NCI-H1417 (cell line): ENCODE measurements around the gene ELAC1.
"Not testable (repeated sequence)": the region's sequence is repeated elsewhere in the genome, so short reads cannot be mapped to it uniquely, and the experiment has no call there.

Experiments used
- DNase-seq, 3 experiments: peaks; one replicate each; lab custom pipeline; 2025; lab: John Stamatoyannopoulos, UW

The ELAC1 gene

GRCh38 chr18:50973367-50974126 is 5.7 kb downstream of the ELAC1 start:
- no peak for DNase-seq

DNA sequence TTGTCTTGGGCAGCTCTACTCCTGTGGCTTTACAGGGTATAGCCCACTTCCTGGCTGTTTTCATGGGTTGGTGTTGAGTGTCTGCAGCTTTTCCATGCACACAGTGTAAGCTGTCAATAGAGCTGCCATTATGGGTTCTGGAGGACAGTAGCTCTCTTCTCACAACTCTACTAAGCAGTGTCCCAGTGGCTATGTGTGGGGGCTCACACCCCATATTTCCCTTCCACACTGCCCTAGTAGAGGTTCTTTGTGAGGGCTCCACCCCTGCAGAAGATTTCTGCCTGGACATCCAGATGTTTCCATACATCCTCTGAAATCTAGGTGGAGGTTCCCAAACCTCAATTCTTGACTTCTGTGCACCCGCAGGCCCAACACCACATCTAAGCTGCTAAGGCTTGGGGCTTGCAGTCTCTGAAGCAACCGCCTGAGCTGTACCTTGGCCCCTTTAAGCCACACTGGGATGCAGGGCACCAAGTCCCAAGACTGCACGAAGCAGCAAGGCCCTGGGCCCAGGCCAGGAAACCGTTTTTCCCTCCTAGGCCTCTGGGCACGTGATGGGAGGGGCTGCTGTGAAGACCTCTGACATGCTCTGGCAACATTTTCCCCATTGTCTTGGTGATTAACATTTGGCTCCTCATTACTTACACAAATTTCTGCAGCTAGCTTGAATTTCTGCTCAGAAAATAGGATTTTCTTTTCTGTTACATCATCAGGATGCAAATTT is 9.4 kb downstream of the ELAC1 start:
- DNase-seq: no peak

- no peak for DNase-seq
Measured at GRCh38 chr18:50981381-50981780, 13.5 kb downstream of the ELAC1 start.

DNA sequence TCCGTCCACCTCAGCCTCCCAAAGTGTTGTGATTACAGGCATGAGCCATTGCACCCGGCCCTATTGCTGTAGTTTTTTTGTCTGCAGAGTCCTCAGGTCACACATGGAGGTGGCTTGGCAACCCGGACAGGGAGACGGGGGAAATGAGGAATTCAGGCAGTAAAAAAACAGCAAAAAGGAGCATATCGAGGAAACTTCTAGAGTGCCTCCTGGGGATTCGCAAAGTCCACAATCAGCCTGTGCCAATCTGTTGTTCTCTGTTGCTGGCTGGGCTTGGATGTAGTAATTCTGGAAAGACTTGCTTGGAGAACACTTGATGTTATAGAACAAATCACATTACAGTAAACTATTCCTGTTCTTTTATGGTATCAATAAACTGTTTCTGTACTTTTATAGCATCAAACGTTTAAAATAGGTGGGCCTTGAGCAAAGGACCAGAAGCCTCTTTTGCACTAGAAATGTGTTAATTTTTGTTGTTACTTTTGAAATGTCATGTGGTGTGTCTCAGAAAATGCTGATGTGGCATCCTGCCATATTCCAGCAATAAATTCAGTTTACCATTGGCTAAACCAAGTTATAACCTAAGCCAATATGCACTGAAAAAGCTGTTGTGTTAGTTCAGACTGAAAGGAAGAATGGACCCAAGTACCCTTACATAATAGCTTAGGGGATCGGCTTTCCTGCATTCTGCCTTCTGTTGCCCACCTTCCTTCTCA is 14.4 kb downstream of the ELAC1 start:
- no peak for DNase-seq

GRCh38 chr18:50982802-50983179 is 15.0 kb downstream of the ELAC1 start:
- DNase-seq: no peak

- DNase-seq: no peak
Measured at GRCh38 chr18:50986360-50987087, 18.7 kb downstream of the ELAC1 start.

GRCh38 chr18:50987261-50987660 is 19.4 kb downstream of the ELAC1 start:
- no peak for DNase-seq

- no peak for DNase-seq
Measured at GRCh38 chr18:50989711-50990110, 21.9 kb downstream of the ELAC1 start.

GRCh38 chr18:50992351-50992762 is 24.5 kb downstream of the ELAC1 start:
- no peak for DNase-seq

- DNase-seq: no peak
Measured at GRCh38 chr18:50994031-50994430, 26.2 kb downstream of the ELAC1 start.

DNA sequence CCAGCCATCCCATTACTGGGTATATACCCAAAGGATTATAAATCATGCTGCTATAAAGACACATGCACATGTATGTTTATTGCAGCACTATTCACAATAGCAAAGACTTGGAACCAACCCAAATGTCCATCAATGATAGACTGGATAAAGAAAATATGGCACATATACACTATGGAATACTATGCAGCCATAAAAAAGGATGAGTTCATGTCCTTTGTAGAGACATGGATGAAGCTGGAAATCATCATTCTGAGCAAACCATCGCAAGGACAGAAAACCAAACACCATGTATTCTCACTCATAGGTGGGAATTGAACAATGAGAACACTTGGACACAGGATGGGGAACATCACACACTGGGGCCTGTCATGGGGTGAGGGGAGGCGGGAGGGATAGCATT is 35.3 kb downstream of the ELAC1 start:
- not testable (repeated sequence) for DNase-seq

DNA sequence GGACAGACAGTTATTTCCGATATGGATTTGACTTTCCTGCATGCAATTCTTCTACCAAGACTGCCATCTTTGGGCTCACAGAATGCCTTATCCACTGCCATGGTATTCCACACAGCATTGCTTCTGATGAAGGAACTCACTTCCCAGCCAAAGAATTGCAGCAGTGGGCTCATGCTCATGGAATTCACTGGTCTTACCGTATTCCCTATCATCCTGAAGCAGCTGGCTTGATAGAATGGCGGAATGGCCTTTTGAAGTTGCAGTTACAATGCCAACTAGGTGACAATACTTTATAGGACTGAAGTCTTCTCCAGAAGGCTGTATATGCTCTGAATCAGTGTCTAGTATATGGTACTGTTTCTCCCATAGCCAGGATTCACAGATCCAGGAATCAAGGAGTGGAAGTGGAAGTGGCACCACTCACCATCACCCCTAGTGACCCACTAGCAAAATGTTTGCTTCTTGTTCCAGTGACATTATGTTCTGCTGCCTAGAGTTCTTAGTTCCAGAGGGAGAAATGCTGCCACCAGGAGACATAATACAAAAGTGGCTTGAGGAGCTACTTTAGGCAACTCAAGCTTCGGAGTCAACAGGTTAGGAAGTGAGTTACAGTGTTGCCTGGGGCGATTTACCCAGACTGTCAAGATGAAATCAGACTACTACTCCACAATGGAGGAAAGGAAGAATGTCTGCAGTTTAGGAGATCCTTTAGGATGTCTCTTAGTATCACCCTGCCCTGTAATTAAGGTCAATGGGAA is 38.4 kb downstream of the ELAC1 start:
- no peak for DNase-seq

GRCh38 chr18:51006948-51007789 is 39.3 kb downstream of the ELAC1 start:
- DNase-seq: no peak

DNA sequence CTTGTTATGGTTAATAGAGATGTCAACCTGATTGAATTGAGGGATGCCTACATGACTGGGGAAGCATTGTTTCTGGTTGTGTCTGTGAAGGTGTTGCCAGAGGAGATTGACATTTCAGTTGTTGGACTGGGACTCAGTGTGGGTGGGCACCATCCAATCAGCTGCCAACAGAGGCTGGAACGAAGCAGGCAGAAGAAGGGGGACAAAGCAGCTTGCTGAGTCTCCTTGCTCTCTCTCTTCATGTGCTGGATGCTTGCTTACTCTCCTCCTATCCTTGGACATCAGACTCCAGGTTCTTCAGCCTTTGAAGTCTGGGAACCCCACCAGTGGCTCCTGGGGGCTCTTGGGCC is 39.9 kb downstream of the ELAC1 start:
- DNase-seq: no peak

DNA sequence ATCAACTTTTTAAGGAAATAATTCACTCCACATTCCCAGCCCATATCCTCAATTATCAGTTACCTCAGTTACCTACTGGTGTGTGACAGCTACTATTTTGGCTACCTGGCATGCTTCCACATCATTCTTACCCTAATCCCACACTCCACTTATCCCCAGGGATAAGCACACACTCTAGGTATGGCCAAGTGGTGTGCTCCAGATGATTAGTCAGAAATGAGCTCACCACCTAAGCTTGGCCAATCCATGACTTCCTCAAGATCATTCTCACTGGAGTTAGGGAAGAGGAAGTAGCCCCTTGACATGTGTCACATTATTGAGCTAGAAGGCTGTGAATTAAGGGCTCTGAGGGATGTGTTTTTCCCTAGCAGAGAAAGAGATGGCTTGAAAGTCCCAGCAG is 41.2 kb downstream of the ELAC1 start:
- peak; percentile 2 to 78 (median 50) for DNase-seq

DNA sequence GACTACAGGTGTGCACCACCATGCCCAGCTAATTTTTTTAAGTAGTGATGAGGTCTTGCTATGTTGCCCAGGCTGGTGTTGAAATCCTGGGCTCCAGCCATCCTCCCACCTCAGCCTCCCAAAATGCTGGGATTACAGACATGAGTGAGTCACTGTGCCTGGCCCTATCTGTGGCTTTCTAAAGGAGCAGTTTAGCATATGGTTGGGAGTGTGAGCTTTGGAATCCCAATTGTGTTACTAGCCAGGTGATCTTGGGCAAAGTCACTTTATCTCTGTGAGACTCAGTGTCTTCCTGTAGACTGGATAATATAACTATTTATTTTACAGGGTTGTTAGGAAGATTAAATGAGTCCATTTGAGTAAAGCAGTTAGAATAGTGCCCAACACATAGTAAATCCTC is 42.4 kb downstream of the ELAC1 start:
- DNase-seq: no peak

GRCh38 chr18:51011709-51012108 is 43.9 kb downstream of the ELAC1 start:
- no peak for DNase-seq

GRCh38 chr18:51012441-51012840 is 44.6 kb downstream of the ELAC1 start:
- DNase-seq: no peak

GRCh38 chr18:51013259-51013658 is 45.4 kb downstream of the ELAC1 start:
- DNase-seq: no peak

DNA sequence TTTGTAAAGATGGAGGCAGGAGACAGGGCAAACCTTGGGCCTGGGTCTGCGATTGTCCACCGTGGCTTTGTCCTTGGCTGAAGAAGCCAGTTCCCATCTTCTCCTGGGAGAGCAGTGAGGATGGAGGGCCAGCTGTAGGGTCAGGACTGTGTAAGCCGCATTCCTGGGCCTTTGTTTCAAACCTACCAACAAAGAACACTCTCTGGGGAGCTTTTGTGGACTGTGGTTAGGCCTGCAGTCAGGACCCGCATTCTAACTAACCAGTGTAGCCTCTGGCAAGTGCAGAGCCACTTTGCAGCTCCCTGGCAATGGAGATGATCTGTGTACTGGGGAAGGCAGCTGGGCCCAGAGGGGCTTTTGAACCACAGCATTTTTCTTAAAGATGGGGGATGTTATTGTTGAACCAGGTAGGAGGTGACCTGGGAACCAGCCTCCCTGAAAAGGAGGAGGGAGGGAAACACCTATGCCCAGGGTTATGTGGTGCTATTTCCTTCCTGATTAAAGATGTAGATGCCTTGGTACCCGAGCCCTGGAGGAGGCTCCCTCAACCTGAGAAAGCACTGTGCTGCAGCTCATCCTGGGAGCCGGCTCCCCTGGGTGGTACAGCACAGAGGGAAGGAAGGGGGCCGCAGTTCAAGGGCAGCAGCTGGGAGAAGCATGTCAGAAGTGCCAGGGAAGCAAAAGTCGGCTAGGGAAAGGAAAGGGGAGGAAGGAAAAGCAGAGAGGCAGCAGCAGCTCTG is 49.5 kb downstream of the ELAC1 start:
- DNase-seq: peak in 1 of 3 experiments; percentile 10
